ENCODE measurements around the gene CDH2.

Gene CDH2

DNA sequence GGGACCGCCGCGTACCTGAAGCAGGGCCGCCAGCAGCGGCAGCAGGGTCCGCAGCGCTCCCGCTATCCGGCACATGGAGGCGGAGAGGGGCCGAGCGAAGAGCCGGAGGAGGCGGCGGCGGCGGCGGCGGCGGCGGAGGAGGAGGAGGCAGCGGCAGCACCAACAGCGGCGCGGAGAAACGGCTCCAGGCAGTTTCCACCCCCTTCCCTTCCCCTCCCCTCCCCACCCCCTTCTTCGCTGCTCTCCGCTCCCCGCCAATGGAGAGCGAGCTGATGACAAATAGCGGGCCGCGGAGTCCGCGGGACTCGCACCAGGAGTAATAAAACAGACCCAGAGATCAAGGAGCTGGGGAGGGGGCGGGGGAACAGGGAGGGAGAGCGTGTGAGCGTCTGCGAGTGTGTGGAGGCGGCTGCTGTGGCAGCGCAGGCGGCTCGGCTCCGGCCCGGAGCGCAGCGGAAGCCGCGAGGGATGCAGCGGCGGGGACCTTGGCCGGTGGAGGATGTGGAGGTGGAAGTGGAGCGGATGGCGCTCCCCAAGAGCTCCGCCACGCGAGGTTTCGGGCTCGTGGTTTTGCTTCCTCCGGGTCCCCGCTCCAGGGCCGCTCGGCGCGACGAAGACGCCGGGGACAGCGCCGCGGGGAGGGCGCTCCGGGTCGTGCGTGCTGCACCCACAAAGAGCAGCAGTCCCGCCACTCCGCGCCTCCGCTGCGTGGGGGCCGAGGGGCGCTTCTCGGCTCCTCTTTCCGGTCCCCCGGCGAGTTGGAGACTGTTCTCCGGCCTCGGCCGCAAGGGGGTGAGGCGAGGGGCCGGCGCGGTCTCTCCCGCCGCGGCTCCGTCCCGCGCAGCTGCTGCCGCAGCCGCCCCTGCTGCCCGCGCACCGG, at the start of gene CDH2:
TSS of gene CDH2 (minus strand) at position 183 of the 880 bp plus-strand sequence. CDS start at position 75, 108 bp downstream.
- DNase-seq: peak; percentile 87 to 89

DNA sequence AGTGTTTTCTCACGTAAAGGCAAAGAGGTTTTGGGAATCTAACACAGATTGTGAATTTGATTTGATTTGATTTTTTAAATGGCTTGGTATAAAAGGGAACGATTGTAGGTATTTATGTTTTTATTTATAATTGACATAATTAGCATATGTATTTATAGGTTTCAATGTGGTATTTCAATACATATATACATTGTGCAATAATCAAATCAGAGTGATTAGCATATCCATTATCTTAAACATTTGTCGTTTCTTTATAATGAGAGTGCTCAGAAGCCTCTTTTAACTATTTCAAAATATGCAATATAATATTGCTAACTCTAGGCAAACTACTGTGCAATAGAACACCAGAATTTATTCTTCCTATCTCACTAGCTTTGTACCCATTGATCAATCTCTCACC, 35.1 kb upstream of the CDH2 start:
- no peak for DNase-seq

DNA sequence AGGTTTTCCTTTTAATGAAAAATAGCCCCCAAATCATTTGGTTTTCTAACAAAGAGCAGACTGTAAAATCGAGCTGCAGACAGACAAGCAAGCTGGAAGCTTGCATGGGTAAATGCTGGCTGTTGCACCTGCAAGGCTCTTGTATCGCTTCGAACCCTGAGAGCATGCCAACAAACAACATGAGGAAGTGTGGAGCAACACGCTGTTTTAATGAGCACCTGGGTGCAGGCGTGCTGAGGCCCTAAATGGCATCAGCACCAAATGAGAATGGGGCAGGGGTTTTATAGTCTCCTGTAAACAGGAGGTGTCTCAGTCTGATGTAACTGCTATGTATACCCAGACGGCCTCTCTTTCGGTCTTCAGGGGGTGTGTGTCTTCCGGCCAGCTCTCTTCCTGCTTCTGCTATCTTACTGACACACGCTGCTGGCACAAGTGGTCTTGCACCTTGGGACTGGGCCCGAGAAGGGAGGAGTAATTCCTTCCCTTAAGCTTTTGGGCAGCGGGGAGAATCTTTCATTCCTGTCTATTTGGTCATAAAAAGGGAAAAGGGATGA, 31.9 kb upstream of the CDH2 start:
- DNase-seq: no peak

DNA sequence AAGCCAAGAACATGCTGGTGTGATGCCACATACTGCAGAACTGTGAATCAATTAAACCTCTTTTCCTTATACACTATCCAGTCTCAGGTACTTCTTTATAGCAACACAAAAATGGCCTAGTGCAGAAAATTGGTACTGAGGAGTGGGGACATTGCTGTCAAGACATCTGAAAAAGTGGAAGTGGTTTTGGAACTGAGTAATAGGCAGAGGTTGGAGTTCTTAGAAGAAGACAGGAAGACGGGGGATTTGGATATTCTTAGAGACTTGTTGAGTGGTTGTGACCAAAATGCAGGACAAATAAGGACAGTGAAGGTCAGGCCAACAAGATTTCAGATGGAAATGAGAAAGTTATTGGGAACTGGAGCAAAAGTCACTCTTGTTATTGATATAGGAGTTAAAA, 31.3 kb upstream of the CDH2 start:
- DNase-seq: no peak

DNA sequence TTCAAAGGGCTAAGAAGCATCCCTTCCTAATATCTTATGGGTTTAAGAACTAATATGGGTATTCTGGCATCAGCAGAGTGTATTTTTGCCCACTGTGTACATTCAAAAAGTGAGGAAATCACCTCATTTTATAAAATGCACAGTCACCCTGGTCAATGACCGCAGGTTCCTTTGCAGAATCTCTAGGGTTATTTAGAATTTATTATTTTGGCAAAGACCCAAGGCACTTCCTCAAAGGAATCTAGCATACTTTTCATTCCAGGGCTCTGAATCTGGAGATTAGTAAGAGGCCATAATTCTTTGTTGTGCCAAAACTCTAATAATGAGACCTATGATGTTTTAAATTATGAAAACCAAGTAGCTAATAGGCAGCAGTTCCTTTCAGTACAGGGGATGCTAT, 27.2 kb upstream of the CDH2 start:
- DNase-seq: no peak

DNA sequence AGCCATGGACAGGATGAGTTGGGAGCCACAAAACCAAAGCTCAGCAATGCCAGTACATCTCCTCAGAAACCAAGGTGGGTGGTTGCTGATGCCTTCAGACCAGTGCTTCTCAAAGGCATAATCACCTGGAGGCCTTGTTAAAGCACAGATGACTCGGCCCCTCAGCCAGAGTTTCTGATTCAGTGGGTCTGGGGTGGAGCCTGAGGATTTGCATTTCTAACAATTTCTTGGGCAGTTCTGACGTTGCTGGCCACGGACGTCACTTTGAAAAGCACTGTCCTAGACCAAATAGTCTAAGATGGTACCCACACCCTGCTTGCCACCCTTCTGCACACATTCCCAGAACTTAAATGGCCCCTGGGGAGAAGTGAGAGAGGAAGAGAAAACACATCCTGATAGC, 24.1 kb upstream of the CDH2 start:
- DNase-seq: no peak

DNA sequence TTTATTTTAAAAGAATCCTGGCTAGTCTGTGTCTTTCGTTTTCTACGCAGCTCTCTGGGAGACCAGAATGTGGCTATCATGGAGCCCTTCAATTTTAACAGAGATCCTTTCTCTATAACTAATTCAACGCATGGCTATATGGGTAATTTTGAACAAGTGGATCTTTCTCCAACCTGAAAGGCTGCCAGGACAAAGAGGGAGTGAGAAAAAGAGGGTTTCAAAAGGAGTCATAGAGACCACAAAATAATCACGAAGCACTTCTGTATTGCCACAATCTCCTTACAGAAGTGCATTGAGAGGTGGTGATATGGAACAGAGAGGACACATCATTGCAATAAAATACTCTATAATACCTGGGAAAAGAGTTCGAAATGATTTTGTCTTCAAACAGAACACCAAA, 21.7 kb upstream of the CDH2 start:
- no peak for DNase-seq

DNA sequence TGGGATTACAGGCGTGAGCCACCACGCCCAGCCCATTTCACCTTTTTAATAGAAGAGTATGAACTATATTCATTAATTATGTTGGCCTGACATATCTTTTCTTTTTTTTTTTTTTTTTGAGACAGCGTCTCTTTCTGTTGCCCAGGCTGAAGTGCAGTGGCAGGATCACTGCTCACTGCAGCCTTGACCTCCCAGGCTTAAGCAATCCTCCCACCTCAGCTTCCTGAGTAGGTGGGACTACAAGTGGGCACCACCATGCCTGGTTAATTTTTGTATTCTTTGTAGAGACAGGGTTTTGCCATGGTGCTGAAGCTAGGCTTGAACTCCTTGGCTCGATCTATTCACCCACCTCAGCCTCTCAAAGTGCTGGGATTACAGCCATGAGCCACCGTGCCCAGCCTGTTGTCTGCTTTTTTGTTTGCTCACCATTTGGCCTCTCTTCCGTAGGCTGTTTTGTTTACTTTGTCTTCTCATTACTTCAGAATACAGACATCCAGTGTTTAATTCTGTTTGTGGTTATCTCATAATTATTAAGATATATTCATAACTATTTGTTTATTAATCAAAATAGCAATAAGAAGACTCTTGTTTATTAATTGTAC, 16.3 kb upstream of the CDH2 start:
- DNase-seq: no peak

DNA sequence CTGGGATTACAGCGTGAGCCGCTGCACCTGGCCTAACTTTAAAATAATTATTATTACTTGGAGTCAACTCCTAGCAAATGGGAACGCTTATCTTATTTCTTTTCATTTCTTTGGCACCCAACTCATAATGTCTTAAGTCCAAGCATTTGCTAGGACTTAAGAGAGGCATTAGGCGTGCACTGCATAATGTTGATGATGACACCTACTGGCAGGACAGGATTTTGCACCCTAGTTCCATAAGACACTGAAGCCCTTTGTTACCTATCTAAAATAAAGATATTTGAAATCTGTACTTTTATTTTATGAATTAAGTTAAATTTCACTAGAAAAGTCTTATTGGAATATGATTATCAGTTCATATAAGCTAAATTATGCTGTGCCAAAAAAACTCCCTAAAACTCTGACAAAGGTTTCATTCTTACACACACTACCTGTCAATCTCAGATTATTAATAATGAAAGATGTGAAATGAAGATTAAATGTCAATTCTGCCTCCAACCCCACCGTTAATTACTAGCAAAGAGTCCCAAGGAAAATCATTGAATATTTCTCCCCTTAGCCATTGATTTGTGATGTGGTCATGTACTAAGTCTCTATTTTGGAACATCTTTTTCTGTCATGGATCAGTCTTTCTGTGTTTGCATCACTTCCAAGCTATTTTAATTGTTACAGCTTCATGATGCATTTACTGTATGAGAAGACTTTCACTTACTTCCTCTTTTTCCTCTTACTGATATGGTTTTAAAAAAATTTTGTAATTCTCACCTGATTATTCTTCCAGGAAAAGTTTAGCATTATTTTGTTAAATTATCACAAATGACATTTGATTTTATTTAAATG, 12.7 kb upstream of the CDH2 start:
- peak in 1 of 2 experiments; percentile 45 for DNase-seq

DNA sequence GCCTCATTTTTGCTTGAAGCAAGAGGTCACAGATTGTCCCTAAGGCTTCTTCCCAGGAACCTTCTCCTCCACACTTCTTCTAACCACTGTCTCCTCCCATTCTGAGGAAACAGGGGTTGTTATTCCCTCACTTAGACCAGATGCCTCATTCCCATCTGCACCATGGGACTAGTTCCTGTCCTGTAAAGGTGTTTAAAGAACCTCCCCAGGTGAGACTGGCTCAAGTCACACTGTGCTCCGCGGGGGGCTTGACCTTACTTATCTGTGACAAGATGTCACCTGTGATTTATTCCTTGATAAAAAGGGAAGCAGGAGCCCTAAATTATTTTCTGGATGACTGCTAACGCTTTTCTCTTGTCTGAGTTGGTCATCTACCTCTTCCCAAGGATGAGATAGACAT, 8.2 kb upstream of the CDH2 start:
- DNase-seq: no peak

DNA sequence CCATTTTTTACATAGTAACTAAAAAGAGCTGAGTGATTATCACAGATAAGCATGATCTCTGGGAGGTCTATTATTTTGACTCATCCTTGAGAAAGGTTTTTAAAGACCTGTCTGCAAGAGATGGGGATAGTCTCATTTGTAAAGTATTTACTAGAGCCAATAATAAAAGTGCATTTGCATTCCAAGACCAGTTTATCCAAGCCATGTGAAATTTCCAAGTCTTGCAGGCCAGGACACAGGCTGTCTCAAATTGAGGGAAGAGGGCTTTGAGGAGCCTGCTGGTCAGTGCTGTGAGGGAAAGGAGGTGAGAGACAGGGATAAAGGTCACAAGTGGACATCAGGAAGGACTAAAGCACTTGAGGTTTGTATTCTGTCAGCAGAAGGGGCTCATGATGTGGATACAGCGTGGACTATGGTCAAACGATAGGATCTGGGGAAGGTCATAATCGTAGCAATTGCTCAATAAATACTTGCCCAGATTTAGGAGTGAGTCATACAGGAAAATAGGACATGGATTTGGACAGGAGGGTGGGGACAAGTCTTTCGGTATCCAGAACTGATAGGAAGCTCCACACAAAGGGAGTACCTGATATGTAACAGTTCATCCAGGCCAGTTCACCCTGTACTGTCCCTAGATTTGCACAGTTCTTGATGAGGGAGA, 6.6 kb upstream of the CDH2 start:
- no peak for DNase-seq

DNA sequence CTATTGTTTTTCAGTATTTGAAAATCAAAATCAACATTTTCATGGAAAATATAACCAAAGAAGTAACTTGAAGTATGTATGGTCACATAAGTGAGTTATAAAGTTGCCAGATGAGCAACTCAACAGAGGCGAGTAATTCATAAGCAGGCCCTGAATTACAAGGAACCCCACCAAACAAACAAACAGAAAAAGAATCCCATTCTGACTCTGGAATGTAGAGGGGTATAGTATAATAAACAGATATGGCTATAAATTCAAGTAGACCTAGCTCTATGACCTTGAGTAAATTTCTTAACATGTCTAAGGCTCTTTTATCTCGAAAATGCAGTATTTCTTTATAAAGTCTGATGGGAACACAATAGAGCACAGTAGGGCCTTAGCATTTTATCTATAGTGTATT, 4.7 kb upstream of the CDH2 start:
- DNase-seq: no peak

DNA sequence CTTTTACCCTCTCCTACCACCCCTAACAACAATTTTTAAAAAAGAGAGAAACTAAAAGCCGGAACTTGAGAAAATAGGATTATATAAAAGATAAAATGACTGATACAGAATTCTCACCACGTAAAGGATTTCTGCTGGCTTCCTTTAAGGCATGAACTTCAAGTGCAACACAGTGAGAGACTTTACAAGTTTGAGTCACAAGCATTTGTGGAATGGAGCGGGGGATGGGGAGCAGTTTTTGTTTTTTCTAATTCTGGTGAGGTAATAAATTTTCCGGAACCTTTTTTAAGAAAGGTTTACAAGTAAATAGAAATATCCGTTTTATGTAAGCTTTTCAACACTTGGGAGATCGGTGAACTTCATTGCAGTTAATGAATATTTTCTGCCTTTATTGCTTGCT, 1.8 kb upstream of the CDH2 start:
- peak in 1 of 2 experiments; percentile 21 for DNase-seq

DNA sequence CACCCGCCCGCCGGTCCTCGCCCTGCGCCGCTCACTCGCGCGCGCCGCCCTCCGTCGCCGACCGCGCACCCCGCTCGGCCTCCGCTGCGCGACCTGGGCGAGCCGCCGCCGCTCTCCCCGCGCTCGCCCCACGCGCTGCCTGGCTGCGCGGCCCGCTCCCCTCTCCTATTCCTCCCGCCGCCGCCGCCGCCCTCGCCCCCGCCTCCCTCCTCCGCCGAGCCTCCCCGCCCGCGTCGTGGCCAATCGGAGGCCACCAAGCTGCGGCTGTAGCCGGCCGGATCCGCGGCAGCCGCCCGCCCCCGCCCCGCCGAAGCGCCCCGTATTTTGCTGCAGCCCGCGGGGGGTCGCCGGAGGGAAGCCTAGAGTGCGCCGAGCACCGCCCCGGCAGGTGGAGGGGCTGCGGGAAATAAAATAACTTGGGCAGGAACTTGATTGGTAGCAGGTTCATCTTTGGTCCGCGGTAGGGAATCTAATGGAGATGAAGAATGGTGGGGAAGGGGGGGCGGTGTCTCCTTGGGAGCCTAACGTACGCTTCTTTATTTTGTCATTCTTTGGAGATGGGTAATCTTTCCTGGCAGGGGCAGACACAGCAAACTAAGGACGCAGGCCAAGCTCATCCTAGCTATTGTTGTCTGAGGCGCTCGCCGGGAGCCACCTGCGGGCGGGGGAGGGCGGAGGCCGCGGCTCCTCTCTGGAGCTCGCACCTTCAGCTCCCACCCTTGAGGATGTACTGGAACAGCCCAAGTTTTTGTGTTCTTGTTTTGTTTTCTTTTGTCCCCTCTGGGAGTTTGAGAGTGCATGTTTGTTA, 1.1 kb upstream of the CDH2 start:
- peak; percentile 76 to 87 for DNase-seq

DNA sequence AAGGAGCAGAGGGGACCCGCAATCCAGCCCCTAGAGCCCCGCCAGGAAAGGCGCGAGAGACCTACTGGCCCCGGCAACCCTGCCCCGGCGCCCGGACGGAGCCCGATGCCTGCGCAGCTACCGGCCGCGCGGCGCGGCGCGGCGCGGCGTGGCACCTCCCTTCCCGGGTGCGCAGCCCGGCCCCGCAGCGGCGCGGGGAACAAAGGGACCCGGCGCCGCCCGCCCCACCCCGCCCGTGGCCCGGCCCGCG, 307 bp downstream of the CDH2 start:
- peak in 1 of 2 experiments; percentile 46 for DNase-seq

DNA sequence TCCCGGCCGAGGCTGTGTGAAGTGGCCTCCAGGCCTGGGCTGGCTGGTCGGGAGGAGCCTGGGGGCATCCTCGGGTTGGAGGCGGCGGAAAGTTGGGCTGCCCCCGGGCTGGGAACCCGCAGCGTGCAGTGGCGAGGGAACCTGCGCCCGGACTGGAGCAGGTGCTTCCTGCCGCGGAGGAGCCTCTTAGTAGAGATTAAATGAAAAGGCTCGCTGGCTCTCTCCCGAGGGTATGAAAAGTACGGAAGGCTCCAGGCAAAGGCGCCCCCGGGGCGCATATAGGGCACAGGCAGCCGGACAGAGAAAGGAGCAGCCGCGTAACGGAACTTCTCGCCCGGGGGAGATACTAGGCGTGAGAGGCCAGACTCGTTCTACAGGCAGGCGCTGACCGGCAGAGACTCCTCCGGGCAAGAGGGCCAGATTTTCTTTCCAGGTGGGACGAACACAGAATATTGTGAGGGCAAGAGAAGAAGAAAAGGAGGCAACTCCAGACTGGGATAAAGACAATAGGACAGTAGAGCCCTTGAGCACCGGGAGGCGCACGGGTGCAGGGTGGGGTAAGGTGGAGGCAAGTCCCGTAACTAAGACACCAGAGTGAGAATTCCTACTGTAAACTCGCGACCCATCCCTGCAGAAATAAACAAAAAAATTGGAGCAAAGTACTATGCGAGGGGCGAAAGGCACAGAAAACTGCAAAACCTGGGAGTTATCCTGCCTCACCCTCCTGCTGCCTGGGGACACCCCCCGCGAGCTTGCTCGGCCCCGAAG, 816 bp downstream of the CDH2 start:
- DNase-seq: peak; percentile 51 to 76

DNA sequence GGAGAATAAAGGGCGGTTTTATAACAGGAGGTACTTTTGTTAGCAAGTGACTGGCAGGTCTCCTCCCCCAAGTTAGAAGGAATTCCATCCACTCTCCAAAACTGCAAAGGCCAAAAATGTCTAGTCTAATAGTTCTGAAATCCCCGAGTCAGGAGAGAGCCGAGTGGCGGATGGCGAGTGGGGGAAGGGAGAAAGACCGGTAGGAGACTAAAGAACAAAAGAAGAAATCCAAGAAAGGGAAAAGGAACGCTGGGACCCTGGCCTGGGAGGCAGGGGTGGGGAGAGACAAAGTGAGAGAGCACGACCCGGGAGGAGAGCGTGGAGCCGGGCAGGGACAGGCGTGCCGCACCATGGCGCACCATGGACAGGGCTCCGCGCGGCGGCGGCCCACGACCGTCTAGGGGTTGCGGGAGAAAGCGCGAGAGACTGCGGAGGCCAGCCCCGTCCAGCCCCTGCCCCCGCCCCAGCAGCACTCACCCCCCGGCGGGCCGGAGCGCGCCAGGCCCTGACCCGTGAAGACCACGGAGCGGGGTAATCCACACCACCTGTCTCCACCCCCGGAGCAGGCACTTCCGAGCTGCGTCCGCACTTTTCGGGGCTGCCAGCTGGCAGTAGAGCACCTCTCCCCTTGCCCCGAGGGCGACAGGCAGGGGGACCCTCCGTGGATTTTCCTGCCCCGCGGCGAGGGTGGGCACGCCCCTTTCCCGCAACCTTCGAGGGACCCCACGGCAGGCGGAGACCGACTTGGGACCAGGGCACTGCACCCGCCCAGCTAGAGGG, 1.6 kb downstream of the CDH2 start:
- DNase-seq: peak in 1 of 2 experiments; percentile 51

DNA sequence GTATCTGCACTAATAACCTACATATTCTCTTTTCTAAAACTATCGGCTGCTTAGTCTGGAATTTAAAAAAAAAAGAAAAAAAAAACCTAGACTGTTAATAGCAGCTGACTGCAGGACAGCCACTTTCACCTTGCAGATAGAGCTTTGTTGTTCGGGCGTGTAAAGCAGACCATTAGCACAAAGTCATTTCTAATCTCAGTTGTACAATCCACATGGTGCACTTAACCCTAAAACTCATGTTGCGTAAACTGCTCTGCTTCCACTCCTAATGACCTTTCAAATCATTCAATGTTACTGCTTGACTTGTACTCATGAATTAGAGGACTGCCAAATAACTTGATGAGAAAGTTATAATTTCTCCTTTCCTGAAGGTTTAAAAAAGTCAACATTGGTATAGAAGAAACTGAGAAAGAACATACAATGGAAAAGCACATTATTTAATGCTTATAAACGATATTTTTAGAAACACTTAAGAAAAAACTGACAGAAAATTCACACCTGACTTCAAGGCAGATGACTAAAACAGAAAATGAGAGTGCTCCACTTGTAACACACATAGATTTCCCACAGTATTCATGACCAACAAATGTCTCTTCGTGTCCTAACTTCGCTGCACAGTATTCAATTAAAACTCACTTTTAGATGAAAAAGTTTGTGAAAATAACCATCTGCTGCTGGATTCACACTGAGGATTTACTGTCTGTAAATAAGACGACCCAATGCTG, 2.6 kb downstream of the CDH2 start:
- peak in 1 of 2 experiments; percentile 13 for DNase-seq

DNA sequence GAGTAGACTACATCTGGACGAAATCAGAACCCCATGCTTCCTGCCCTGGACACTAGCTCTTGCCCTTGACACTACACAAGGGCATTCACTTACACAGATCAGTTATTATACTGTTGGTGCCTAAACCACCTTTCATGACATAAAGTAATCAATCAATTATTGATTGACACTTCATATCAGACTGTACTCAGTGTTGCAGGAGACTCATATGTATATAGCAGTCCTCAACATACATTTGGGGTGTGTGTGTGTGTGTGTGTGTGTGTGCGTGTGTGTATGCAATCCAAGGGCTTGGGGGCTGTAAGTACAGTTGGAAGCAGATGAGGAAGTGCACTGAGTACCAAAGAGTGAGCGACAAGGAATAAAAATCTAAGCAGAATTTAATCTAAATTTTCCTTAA, 5.1 kb downstream of the CDH2 start:
- no peak for DNase-seq

DNA sequence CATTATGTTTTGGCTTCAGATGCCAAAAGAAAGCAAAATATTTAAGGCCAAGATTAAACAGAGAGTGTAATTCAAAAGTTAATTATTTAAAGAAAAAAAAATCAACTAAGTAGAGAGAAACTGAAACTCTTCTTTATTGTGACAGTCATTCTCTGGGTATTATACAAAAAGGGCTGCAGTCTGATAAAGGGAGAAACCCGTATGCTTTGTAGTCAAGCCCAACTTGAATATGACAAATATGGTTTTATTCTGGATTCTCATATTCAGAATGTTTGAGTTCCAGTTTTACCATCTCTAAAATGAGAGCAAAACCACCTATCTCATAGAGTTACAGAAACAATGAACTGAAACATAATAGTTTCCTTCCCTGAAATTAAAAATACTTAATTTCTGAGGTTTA, 8.2 kb downstream of the CDH2 start:
- no peak for DNase-seq
